ENCODE results near the gene NFATC1. TPM values are rescaled to one million over a fixed set of nuclear protein-coding genes. Genes with fewer than 3 reads are reported as not detected.

The NFATC1 gene
- total RNA-seq, 2 experiments from 2014 or later = 36.9 to 37.1 TPM

GRCh38 chr18:79529991-79530390 is 134.3 kb downstream of the NFATC1 start:
- H3K27ac Mint-ChIP-seq = no peak overlapping the region
- peaks cover 14% of the 10 kb centered on the region for H3K4me1 Mint-ChIP-seq
- CTCF ChIA-PET = interaction anchor here (1.0 to 5.8 kb wide), 4 partner anchors 13 to 151 kb away, joined by 3 to 41 read pairs (median 4); no protein-coding TSS in a partner anchor
- H3K4me3 Mint-ChIP-seq = no peak overlapping the region
- no peak for DNase-seq
- H3K36me3 Mint-ChIP-seq (ENCODE audit: low read depth) = peaks cover 20% of the 10 kb centered on the region
- no peaks in the 10 kb centered on the region for H3K9me3 Mint-ChIP-seq
- POLR2A ChIA-PET = no interaction called here
- H3K27me3 Mint-ChIP-seq = no peaks in the 10 kb centered on the region

GRCh38 chr18:79530821-79531220 is 135.1 kb downstream of the NFATC1 start:
- Mint-ChIP-seq H3K36me3 (ENCODE audit: low read depth) (peaks cover 18% of the 10 kb centered on the region), H3K4me1 (peaks cover 9% of the 10 kb centered on the region), H3K9me3 (no peaks in the 10 kb centered on the region), H3K27me3 (no peaks in the 10 kb centered on the region), H3K27ac (no peak overlapping the region), H3K4me3 (no peak overlapping the region)
- no peak for DNase-seq
- CTCF ChIA-PET = interaction anchor here (0.8 to 5.8 kb wide), 5 partner anchors 14 to 152 kb away, joined by 3 to 41 read pairs (median 4); no protein-coding TSS in a partner anchor
- POLR2A ChIA-PET = no interaction called here

GRCh38 chr18:79531386-79531785 is 135.7 kb downstream of the NFATC1 start:
- no peak overlapping the region for H3K27ac Mint-ChIP-seq
- ChIA-PET POLR2A (no interaction called here), CTCF (interaction anchor here (0.8 to 5.8 kb wide), 3 partner anchors 13 to 153 kb away, joined by 3 to 41 read pairs (median 3); no protein-coding TSS in a partner anchor)
- H3K4me3 Mint-ChIP-seq = no peak overlapping the region
- H3K4me1 Mint-ChIP-seq = peaks cover 7% of the 10 kb centered on the region
- H3K36me3 Mint-ChIP-seq (ENCODE audit: low read depth) = peaks cover 18% of the 10 kb centered on the region
- no peaks in the 10 kb centered on the region for H3K9me3 Mint-ChIP-seq
- no peaks in the 10 kb centered on the region for H3K27me3 Mint-ChIP-seq
- DNase-seq = no peak

- CTCF ChIA-PET = interaction anchor here (0.6 kb wide), 1 partner anchor 142 kb away, joined by 4 read pairs; no protein-coding TSS in a partner anchor
- POLR2A ChIA-PET = no interaction called here
- no peak for DNase-seq
- no peak overlapping the region for H3K4me3 Mint-ChIP-seq
- H3K4me1 Mint-ChIP-seq = peaks cover 6% of the 10 kb centered on the region
- peaks cover 17% of the 10 kb centered on the region for H3K36me3 Mint-ChIP-seq (ENCODE audit: low read depth)
- no peaks in the 10 kb centered on the region for H3K9me3 Mint-ChIP-seq
- H3K27me3 Mint-ChIP-seq = no peaks in the 10 kb centered on the region
- no peak overlapping the region for H3K27ac Mint-ChIP-seq
These were observed 136.2 kb downstream of the NFATC1 start for GRCh38 chr18:79531926-79532312.

DNA sequence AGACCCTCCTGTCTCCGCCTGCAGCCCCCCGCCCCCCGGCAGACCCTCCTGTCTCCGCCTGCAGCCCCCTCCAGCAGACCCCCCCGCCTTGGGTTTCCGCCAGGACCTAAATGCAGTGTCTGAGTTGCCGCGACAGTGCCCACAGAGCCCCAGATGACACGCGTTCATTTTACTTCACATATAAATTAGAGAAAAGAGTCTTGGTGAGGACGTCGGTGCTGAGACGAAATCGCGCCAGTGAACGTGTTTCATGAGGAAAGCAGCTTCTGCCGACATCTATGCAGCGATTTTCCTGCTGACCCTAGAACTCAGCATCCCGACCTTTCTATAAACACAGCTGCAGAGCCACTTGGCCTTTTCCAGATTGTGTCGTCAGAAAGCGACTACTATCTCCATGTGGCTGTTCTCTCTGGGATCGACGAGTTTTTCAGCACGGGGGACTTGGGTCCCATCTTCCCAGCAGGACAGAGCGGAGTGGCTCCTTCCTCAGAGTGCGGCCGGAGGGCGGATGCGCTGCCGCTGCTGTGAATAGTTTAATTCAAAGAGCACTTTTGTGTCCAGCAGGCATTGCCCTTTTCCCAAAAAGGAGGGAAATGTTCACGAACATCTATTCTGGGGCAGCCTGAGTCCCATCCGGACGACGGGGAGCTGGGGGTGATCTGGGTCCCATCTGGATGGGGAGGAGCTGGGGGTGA is 136.7 kb downstream of the NFATC1 start:
- no peak for DNase-seq
- Mint-ChIP-seq H3K36me3 (ENCODE audit: low read depth) (peaks cover 13% of the 10 kb centered on the region), H3K27me3 (no peaks in the 10 kb centered on the region), H3K4me3 (no peak overlapping the region), H3K27ac (no peak overlapping the region), H3K9me3 (no peaks in the 10 kb centered on the region), H3K4me1 (peaks cover under 1% of the 10 kb centered on the region)
- CTCF ChIA-PET = interaction anchor here (0.6 kb wide), 1 partner anchor 142 kb away, joined by 4 read pairs; no protein-coding TSS in a partner anchor
- POLR2A ChIA-PET = no interaction called here

DNA sequence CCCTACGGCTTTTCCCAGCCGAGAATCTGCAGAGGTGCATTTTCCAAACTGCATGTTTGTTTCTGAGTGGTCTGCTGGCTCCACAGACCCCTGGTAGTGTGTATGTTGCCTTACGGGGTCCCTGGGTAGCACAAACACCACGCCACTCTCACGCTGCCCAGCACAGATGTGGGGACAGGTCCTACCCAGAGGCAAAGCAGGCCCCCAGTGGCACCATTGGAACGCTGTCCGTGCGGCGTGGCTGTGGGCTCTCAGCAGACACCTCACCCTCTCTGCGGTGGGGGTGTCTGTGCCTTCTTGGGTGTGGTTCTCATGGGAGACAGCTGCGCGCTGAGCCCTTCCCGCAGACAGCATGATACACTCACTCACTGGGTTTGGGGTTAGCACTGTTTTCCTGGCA is 137.4 kb downstream of the NFATC1 start:
- no peak overlapping the region for H3K4me3 Mint-ChIP-seq
- CTCF ChIA-PET = no interaction called here
- POLR2A ChIA-PET = no interaction called here
- H3K27ac Mint-ChIP-seq = no peak overlapping the region
- H3K36me3 Mint-ChIP-seq (ENCODE audit: low read depth) = peaks cover 8% of the 10 kb centered on the region
- H3K4me1 Mint-ChIP-seq = no peaks in the 10 kb centered on the region
- no peaks in the 10 kb centered on the region for H3K9me3 Mint-ChIP-seq
- no peak for DNase-seq
- H3K27me3 Mint-ChIP-seq = no peaks in the 10 kb centered on the region

- Mint-ChIP-seq H3K9me3 (no peaks in the 10 kb centered on the region), H3K27ac (no peak overlapping the region), H3K4me3 (no peak overlapping the region), H3K27me3 (no peaks in the 10 kb centered on the region), H3K36me3 (ENCODE audit: low read depth) (peaks cover 8% of the 10 kb centered on the region), H3K4me1 (no peaks in the 10 kb centered on the region)
- DNase-seq = no peak
- ChIA-PET POLR2A (no interaction called here), CTCF (no interaction called here)
These were observed 137.9 kb downstream of the NFATC1 start for GRCh38 chr18:79533591-79533990.

DNA sequence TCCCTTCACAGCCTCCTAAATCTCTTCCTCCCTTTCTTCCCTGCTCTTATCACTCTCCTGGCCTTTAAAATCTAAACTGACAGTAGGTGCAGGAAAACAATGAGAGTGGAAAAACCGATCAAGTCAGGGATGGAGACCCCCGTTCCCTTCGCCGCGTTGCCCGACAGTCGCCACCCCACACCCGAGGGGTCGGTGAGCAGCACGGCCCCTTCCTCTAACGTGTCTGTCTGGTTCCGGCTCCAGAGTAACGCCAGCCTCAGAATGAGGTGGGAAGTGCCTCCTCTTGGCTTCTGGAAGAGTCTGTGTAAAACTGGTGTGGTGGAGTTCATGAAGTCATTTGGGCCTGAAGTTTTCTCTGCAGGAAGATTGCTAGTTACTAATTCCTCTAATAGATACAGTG is 138.6 kb downstream of the NFATC1 start:
- no peaks in the 10 kb centered on the region for H3K27me3 Mint-ChIP-seq
- POLR2A ChIA-PET = no interaction called here
- no peak overlapping the region for H3K4me3 Mint-ChIP-seq
- H3K36me3 Mint-ChIP-seq (ENCODE audit: low read depth) = no peaks in the 10 kb centered on the region
- H3K9me3 Mint-ChIP-seq = no peaks in the 10 kb centered on the region
- DNase-seq = no peak
- H3K27ac Mint-ChIP-seq = no peak overlapping the region
- no peaks in the 10 kb centered on the region for H3K4me1 Mint-ChIP-seq
- CTCF ChIA-PET = no interaction called here

DNA sequence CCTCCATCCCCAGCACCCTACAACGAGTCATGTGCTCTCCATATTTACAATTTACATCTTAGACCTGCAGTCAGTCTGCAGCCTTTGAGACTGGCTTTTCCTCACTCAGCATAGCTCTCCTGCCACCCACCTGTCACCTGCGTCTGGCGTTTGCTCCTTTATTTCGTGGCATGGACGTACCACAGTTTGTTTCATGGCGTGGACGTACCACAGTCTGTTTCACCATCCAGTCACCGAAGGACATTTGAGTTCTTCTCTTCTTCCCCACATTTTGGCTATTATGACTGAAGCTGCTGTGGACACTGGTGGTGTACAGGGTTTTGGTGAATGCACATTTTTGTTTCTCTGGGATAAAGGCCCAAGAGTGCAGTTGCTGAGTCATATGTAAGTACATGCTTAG is 142.0 kb downstream of the NFATC1 start:
- DNase-seq = no peak
- Mint-ChIP-seq H3K27ac (no peak overlapping the region), H3K9me3 (peaks cover 7% of the 10 kb centered on the region), H3K36me3 (ENCODE audit: low read depth) (no peaks in the 10 kb centered on the region), H3K4me3 (no peak overlapping the region), H3K27me3 (no peaks in the 10 kb centered on the region), H3K4me1 (no peaks in the 10 kb centered on the region)
- ChIA-PET POLR2A (no interaction called here), CTCF (interaction anchor here (1.0 kb wide), 1 partner anchor 157 kb away, joined by 3 read pairs; no protein-coding TSS in a partner anchor)

- Mint-ChIP-seq H3K9me3 (peaks cover 7% of the 10 kb centered on the region), H3K36me3 (ENCODE audit: low read depth) (no peaks in the 10 kb centered on the region), H3K4me3 (no peak overlapping the region), H3K27ac (no peak overlapping the region), H3K27me3 (no peaks in the 10 kb centered on the region), H3K4me1 (no peaks in the 10 kb centered on the region)
- POLR2A ChIA-PET = no interaction called here
- CTCF ChIA-PET = no interaction called here
- DNase-seq = no peak
These were observed 142.9 kb downstream of the NFATC1 start for GRCh38 chr18:79538635-79539034.

- H3K4me1 Mint-ChIP-seq = no peaks in the 10 kb centered on the region
- POLR2A ChIA-PET = no interaction called here
- DNase-seq = no peak
These were observed 144.6 kb downstream of the NFATC1 start for GRCh38 chr18:79540161-79540903.

GRCh38 chr18:79540904-79541282 is 145.2 kb downstream of the NFATC1 start:
- POLR2A ChIA-PET = no interaction called here
- peaks cover 7% of the 10 kb centered on the region for H3K9me3 Mint-ChIP-seq
- no peak for DNase-seq
- no peaks in the 10 kb centered on the region for H3K36me3 Mint-ChIP-seq (ENCODE audit: low read depth)
- CTCF ChIA-PET = no interaction called here
- no peak overlapping the region for H3K27ac Mint-ChIP-seq
- H3K4me3 Mint-ChIP-seq = no peak overlapping the region
- H3K4me1 Mint-ChIP-seq = no peaks in the 10 kb centered on the region
- no peaks in the 10 kb centered on the region for H3K27me3 Mint-ChIP-seq

More at GRCh38 chr18:79540161-79540903, 144.6 kb downstream of the NFATC1 start:
- H3K4me3 Mint-ChIP-seq = no peak overlapping the region
- CTCF ChIA-PET = interaction anchor here (0.6 to 1.3 kb wide), 2 partner anchors 106 to 114 kb away, joined by 3 read pairs; no protein-coding TSS in a partner anchor
- no peaks in the 10 kb centered on the region for H3K36me3 Mint-ChIP-seq (ENCODE audit: low read depth)
- H3K27ac Mint-ChIP-seq = no peak overlapping the region
- no peaks in the 10 kb centered on the region for H3K27me3 Mint-ChIP-seq
- peaks cover 7% of the 10 kb centered on the region for H3K9me3 Mint-ChIP-seq

DNA sequence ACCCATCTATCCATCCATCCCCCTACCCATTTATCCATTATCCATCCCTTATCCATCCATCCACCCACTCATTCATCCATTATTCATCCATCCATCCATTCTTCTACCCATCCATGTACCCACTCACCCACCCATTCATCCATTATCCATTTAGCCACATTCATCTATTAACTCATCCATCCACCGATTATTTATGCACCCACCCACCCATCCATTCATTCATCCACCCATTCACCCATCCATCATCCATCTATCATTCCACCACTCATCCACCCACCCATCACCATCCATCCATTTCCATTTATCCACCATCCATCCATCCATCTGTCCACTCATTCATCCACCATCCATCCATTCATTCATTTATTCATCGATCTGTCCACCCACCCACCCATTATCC is 146.5 kb downstream of the NFATC1 start:
- ChIA-PET CTCF (no interaction called here), POLR2A (no interaction called here)
- no peaks in the 10 kb centered on the region for H3K36me3 Mint-ChIP-seq (ENCODE audit: low read depth)
- DNase-seq = no peak
- no peak overlapping the region for H3K27ac Mint-ChIP-seq
- peaks cover 7% of the 10 kb centered on the region for H3K9me3 Mint-ChIP-seq
- H3K27me3 Mint-ChIP-seq = no peaks in the 10 kb centered on the region
- no peak overlapping the region for H3K4me3 Mint-ChIP-seq
- H3K4me1 Mint-ChIP-seq = no peaks in the 10 kb centered on the region

Measured in activated CD4-positive, alpha-beta T cell treated with anti-CD3 and anti-CD28 coated beads, Interleukin-2, amount 10 ng/mL, durations not matched to agents 7 days and 5 days (primary cell).